HepG2 (cell line): ENCODE data around the gene SEC14L2. TPM values are rescaled to one million over a fixed set of nuclear protein-coding genes. Genes with fewer than 3 reads are reported as not detected.
A peak's percentile ranks its signal among the peaks of the same experiment; 100 is the strongest.

Source experiments
- AHR ChIP-seq: IDR thresholded peaks from 2 replicates; pipeline ENCODE4 v1.6.1; 2018; ENCODE audit warnings: missing genetic modification reagents, missing compliant biosample characterization
- GPN1 ChIP-seq: sonication (generic); formaldehyde crosslinking; IDR thresholded peaks from 2 replicates; pipeline ENCODE4 v1.5.1; 2020; ENCODE audit warnings: missing genetic modification reagents, borderline replicate concordance
- HOXA5 ChIP-seq: sonication (generic); formaldehyde crosslinking; IDR thresholded peaks from 2 replicates; pipeline ENCODE4 v1.4.0; 2020; ENCODE audit warnings: missing genetic modification reagents
- MTF2 ChIP-seq: sonication (generic); formaldehyde crosslinking; IDR thresholded peaks from 2 replicates; pipeline ENCODE4 v1.5.0; 2020; ENCODE audit warnings: missing genetic modification reagents, borderline replicate concordance
- NFYC ChIP-seq: IDR thresholded peaks from 2 replicates; pipeline ENCODE4 v1.6.1; 2016; ENCODE audit warnings: missing genetic modification reagents, missing compliant biosample characterization
- POLR2AphosphoS2 ChIP-seq: IDR thresholded peaks from 2 replicates; pipeline ENCODE4 v1.6.1; 2011; ENCODE audit warnings: low read depth, low read length, improper control_type of control experiment
- RARA ChIP-seq: IDR thresholded peaks from 2 replicates; pipeline ENCODE4 v1.6.1; 2016; ENCODE audit warnings: missing genetic modification reagents, missing compliant biosample characterization
- RXRB ChIP-seq: IDR thresholded peaks from 2 replicates; pipeline ENCODE4 v1.6.1; 2016; ENCODE audit warnings: borderline replicate concordance, missing genetic modification reagents, missing compliant biosample characterization
- SOX13 ChIP-seq, 3 experiments: fragments of 450-650 bp in 1 of 3; sonication (generic) in 1 of 3; formaldehyde crosslinking in 1 of 3; IDR thresholded peaks in 2 of 3; conservative IDR thresholded peaks in 1 of 3; 2 replicates each; pipeline versions ENCODE4 v1.5.0 to v1.6.1; 2016 to 2020; ENCODE audit warnings: antibody characterized with exemption in 1 of 3, mild to moderate bottlenecking in 1 of 3, missing compliant biosample characterization in 1 of 3, missing genetic modification reagents in 1 of 3, moderate library complexity in 1 of 3
- U2AF2 ChIP-seq: fragments of 200-400 bp; formaldehyde crosslinking; IDR thresholded peaks from 2 replicates; pipeline ENCODE4 v1.6.1; 2017; ENCODE audit warnings: low read depth, mild to moderate bottlenecking, low read length
- XRCC5 ChIP-seq: fragments of 200-400 bp; formaldehyde crosslinking; optimal IDR thresholded peaks from 2 replicates; pipeline ENCODE3; 2017; ENCODE audit warnings: mild to moderate bottlenecking, low read length
- ZNF776 ChIP-seq: sonication (generic); formaldehyde crosslinking; IDR thresholded peaks from 2 replicates; pipeline ENCODE4 v1.4.0; 2020; ENCODE audit warnings: mild to moderate bottlenecking, missing genetic modification reagents
- polyA plus RNA-seq, 8 experiments: library from polyadenylated mRNA; depleted of rRNA in 3 of 8; stranded (reverse) in 7 of 8; unstranded in 1 of 8; fragments of >200 nt; fragmentation: Illumina TruSeq in 4 of 8; extraction: Trizol in 4 of 8; gene quantifications; 2 replicates each; pipeline versions ENCODE4 v1.2.1 to v1.2.3, GENCODE V29; 2011 to 2016; ENCODE audit warnings: low read depth in 4 of 8, missing spikeins in 1 of 8, mixed read lengths in 1 of 8; ENCODE audit not compliant: insufficient read depth in 1 of 8
- total RNA-seq, 5 experiments: library from RNA; depleted of rRNA; stranded (reverse); fragments of >200 nt; fragmentation: Illumina TruSeq; extraction: Trizol; gene quantifications; 2 replicates each; pipeline ENCODE4 v1.2.3, GENCODE V29; 2016; ENCODE audit warnings: low read depth in 1 of 5
- TF ChIP-seq, protein P1 (sequence below): sonication (generic); formaldehyde crosslinking; IDR thresholded peaks from 2 replicates; pipeline ENCODE4 v1.4.0; 2020; ENCODE audit warnings: missing genetic modification reagents, borderline replicate concordance
- TF ChIP-seq, protein P2 (sequence below), 2 experiments: sonication (generic) in 1 of 2; formaldehyde crosslinking in 1 of 2; IDR thresholded peaks; 2 replicates each; pipeline versions ENCODE4 v1.5.1 to v1.6.1; 2011 to 2020; ENCODE audit warnings: borderline replicate concordance in 1 of 2, low read depth in 1 of 2, low read length in 1 of 2, mild to moderate bottlenecking in 1 of 2, missing genetic modification reagents in 1 of 2, moderate library complexity in 1 of 2
- TF ChIP-seq, protein P3 (sequence below): sonication (generic); formaldehyde crosslinking; IDR thresholded peaks from 2 replicates; pipeline ENCODE4 v1.5.0; 2020; ENCODE audit warnings: missing genetic modification reagents
- TF ChIP-seq, protein P4 (sequence below): sonication (generic); formaldehyde crosslinking; IDR thresholded peaks from 2 replicates; pipeline ENCODE4 v1.4.0; 2020; ENCODE audit warnings: missing genetic modification reagents
- TF ChIP-seq, protein P5 (sequence below): IDR thresholded peaks from 2 replicates; pipeline ENCODE4 v1.6.1; 2016; ENCODE audit warnings: mild to moderate bottlenecking, missing biosample characterization, missing genetic modification reagents
- TF ChIP-seq, protein P6 (sequence below): sonication (generic); formaldehyde crosslinking; IDR thresholded peaks from 2 replicates; pipeline ENCODE4 v1.4.0; 2020; ENCODE audit warnings: missing genetic modification reagents

The SEC14L2 gene
- total and polyA plus RNA-seq, 2 of the 13 experiments (the other 11 are each of a cell fraction or from before 2014, with no cell fraction given), result 4.1 to 5.1 TPM

DNA sequence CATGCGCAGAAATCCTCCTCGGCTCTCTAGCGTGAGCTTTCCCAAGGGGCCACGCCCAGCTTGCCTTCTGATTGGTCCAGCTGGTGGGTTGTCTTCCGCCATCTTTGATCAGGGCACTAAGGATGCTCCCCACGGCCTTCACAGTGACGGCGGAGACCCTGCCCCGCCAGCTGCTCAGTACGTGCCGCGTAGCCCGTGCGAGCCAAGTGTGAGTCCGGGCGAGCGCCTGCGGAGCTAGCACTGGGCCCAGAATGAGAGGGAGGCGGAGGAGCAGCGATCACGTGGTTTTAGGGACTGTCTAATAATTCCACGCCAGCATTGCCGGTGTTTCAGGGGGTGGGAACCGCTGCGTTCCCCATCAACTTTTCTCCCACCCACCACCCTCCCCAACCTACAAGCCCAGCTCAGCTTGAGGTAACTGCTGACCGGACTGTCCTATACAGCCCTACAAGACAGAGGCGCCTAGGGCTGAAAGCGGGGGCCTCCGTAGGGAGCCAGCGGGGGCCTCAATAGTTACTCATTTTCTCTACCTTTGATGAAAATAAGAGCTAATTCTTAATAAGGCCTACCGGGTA lies 27.2 kb downstream of the SEC14L2 start (continued):
- TF ChIP-seq GPN1 (CRISPR knock-in tag) (no peak), POLR2AphosphoS2 (no peak), ZNF776 (CRISPR knock-in tag) (no peak), AHR (0 out of 2 replicates have a peak, but pooled peaks have one; percentile 20), NFYC (peak; percentile 91), HOXA5 (CRISPR knock-in tag) (peak; percentile 52; the same call in 1 of the 2 replicates), XRCC5 (peak; percentile 69), MTF2 (CRISPR knock-in tag) (no peak), RXRB (CRISPR knock-in tag) (peak; percentile 60; the same call in 1 of the 2 replicates), RARA (CRISPR knock-in tag) (0 out of 2 replicates have a peak, but pooled peaks have one; percentile 32), U2AF2 (no peak), SOX13 (IDR thresholded peaks at IDR 0.05) (no peak), SOX13 (CRISPR knock-in tag; conservative IDR thresholded peaks at IDR 0.05 in 1 of 2, IDR thresholded peaks at IDR 0.05 in 1 of 2) (peak in 1 of 2 experiments; percentile 46; a peak in 1 of 4 replicates)
- TF ChIP-seq, protein P1, sequence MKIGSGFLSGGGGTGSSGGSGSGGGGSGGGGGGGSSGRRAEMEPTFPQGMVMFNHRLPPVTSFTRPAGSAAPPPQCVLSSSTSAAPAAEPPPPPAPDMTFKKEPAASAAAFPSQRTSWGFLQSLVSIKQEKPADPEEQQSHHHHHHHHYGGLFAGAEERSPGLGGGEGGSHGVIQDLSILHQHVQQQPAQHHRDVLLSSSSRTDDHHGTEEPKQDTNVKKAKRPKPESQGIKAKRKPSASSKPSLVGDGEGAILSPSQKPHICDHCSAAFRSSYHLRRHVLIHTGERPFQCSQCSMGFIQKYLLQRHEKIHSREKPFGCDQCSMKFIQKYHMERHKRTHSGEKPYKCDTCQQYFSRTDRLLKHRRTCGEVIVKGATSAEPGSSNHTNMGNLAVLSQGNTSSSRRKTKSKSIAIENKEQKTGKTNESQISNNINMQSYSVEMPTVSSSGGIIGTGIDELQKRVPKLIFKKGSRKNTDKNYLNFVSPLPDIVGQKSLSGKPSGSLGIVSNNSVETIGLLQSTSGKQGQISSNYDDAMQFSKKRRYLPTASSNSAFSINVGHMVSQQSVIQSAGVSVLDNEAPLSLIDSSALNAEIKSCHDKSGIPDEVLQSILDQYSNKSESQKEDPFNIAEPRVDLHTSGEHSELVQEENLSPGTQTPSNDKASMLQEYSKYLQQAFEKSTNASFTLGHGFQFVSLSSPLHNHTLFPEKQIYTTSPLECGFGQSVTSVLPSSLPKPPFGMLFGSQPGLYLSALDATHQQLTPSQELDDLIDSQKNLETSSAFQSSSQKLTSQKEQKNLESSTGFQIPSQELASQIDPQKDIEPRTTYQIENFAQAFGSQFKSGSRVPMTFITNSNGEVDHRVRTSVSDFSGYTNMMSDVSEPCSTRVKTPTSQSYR (CRISPR knock-in tag), result no peak
- TF ChIP-seq, protein P2, sequence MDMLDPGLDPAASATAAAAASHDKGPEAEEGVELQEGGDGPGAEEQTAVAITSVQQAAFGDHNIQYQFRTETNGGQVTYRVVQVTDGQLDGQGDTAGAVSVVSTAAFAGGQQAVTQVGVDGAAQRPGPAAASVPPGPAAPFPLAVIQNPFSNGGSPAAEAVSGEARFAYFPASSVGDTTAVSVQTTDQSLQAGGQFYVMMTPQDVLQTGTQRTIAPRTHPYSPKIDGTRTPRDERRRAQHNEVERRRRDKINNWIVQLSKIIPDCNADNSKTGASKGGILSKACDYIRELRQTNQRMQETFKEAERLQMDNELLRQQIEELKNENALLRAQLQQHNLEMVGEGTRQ (IDR thresholded peaks at IDR 0.05; ENCODE audit: low read depth, low read length), result peak; percentile 89
- TF ChIP-seq, protein P2 (CRISPR knock-in tag; IDR thresholded peaks at IDR 0.05; ENCODE audit: borderline replicate concordance), result peak; percentile 94
- TF ChIP-seq, protein P3, sequence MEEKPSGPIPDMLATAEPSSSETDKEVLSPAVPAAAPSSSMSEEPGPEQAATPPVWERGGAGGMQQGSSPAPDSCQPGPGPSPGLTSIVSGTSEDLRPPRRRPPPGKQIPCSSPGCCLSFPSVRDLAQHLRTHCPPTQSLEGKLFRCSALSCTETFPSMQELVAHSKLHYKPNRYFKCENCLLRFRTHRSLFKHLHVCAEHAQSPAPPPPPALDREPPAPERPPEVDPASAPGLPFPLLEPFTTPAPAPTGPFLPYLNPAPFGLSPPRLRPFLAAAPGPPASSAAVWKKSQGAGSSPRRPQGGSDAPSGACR (CRISPR knock-in tag), result 0 out of 2 replicates have a peak, but pooled peaks have one; percentile 13
- TF ChIP-seq, protein P4, sequence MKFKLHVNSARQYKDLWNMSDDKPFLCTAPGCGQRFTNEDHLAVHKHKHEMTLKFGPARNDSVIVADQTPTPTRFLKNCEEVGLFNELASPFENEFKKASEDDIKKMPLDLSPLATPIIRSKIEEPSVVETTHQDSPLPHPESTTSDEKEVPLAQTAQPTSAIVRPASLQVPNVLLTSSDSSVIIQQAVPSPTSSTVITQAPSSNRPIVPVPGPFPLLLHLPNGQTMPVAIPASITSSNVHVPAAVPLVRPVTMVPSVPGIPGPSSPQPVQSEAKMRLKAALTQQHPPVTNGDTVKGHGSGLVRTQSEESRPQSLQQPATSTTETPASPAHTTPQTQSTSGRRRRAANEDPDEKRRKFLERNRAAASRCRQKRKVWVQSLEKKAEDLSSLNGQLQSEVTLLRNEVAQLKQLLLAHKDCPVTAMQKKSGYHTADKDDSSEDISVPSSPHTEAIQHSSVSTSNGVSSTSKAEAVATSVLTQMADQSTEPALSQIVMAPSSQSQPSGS (CRISPR knock-in tag), result peak; percentile 68; the same call in 1 of the 2 replicates
- TF ChIP-seq, protein P5, sequence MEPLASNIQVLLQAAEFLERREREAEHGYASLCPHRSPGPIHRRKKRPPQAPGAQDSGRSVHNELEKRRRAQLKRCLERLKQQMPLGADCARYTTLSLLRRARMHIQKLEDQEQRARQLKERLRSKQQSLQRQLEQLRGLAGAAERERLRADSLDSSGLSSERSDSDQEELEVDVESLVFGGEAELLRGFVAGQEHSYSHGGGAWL, result no peak
- TF ChIP-seq, protein P6, sequence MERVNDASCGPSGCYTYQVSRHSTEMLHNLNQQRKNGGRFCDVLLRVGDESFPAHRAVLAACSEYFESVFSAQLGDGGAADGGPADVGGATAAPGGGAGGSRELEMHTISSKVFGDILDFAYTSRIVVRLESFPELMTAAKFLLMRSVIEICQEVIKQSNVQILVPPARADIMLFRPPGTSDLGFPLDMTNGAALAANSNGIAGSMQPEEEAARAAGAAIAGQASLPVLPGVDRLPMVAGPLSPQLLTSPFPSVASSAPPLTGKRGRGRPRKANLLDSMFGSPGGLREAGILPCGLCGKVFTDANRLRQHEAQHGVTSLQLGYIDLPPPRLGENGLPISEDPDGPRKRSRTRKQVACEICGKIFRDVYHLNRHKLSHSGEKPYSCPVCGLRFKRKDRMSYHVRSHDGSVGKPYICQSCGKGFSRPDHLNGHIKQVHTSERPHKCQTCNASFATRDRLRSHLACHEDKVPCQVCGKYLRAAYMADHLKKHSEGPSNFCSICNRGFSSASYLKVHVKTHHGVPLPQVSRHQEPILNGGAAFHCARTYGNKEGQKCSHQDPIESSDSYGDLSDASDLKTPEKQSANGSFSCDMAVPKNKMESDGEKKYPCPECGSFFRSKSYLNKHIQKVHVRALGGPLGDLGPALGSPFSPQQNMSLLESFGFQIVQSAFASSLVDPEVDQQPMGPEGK (CRISPR knock-in tag), result peak; percentile 82
